K562 (cell line): ENCODE measurements around the gene HRAS. TPM values are rescaled to one million over a fixed set of nuclear protein-coding genes. Genes with fewer than 3 reads are reported as not detected.

Experiments used
- ATAC-seq: fragments of 200-7000 bp; cut with Tn5 transposase; 3 replicates; pipeline ENCODE4 v1.9.1; 2020; ENCODE audit warnings: moderate library complexity
- BruUV-seq: library from RNA; stranded (reverse); fragments of 400-500 nt; replicated peaks from 2 replicates; lab custom pipeline; 2021; lab: Mats Ljungman, UMichigan
- CTCF ChIA-PET: fragments of 300-600 bp; formaldehyde crosslinking; extraction: SDS; loops from one replicate; lab custom pipeline; 2021; ENCODE audit warnings: low intra/inter-chr PET ratio; lab: Yijun Ruan, JAX
- POLR2A ChIA-PET: fragments of 300-600, 350-650 bp; sonication (Branson Sonifier 250); formaldehyde crosslinking; extraction: SDS; loops from one replicate; lab custom pipeline; 2021; ENCODE audit warnings: antibody characterized with exemption, inconsistent platforms; lab: Yijun Ruan, JAX
- DNase-seq, 4 experiments: peaks; one replicate each; pipeline versions ENCODE4 v3.0.0 to v3.0.0-alpha.2; 2011 to 2018; ENCODE audit warnings: low spot score in 3 of 4, mixed read lengths in 3 of 4; ENCODE audit errors: extremely low read depth in 1 of 4
- FAIRE-seq: peaks from 2 replicates; lab custom pipeline; 2011; peaks lifted over from hg19 to GRCh38; lab: Jason Lieb, UNC
- H2AFZ ChIP-seq: 2 replicates; pipeline ENCODE4 v1.6.0; 2011; ENCODE audit warnings: low read depth, low read length, control low read depth, inconsistent platforms
- H3K27ac ChIP-seq: fragments of 200-600 bp; 3 replicates; pipeline ENCODE4 v1.8.0; 2011; ENCODE audit warnings: low read depth, mild to moderate bottlenecking, control low read depth, inconsistent platforms, low read length, moderate library complexity, mixed read lengths; ENCODE audit errors: extremely low read depth
- H3K27me3 ChIP-seq, 2 experiments: fragments of 300-600 bp in 1 of 2; 2 replicates in 1 of 2; 3 replicates in 1 of 2; pipeline versions ENCODE4 v1.6.0 to v1.8.0; 2011; ENCODE audit warnings: inconsistent platforms in 2 of 2, low read length in 2 of 2, mild to moderate bottlenecking in 1 of 2, mixed read lengths in 1 of 2, moderate library complexity in 1 of 2; ENCODE audit not compliant: control insufficient read depth in 2 of 2, insufficient read depth in 2 of 2
- H3K36me3 ChIP-seq: fragments of 300-600 bp; 3 replicates; pipeline ENCODE4 v1.8.0; 2011; ENCODE audit warnings: mild to moderate bottlenecking, low read length, inconsistent platforms; ENCODE audit not compliant: control insufficient read depth, insufficient read depth
- H3K4me1 ChIP-seq, 2 experiments: fragments of 200-600 bp in 1 of 2; replicated peaks in 1 of 2; 2 replicates in 1 of 2; 3 replicates in 1 of 2; pipeline versions ENCODE4 v1.5.1 to v1.8.0; 2011; ENCODE audit warnings: inconsistent platforms in 2 of 2, low read length in 2 of 2, mild to moderate bottlenecking in 1 of 2, mixed read lengths in 1 of 2, moderate library complexity in 1 of 2; ENCODE audit not compliant: control insufficient read depth in 2 of 2, insufficient read depth in 2 of 2
- H3K4me2 ChIP-seq: 2 replicates; pipeline ENCODE4 v1.6.1; 2011; ENCODE audit warnings: low read length, control low read depth, inconsistent platforms, mixed read lengths; ENCODE audit not compliant: insufficient read depth
- H3K4me3 ChIP-seq: fragments of 200-600 bp; sonication (generic), shearing (Covaris generic); 2 replicates; pipeline ENCODE4 v1.5.1; 2016; ENCODE audit warnings: control low read depth, inconsistent platforms
- H3K79me2 ChIP-seq: fragments of 200-600 bp; 3 replicates; pipeline ENCODE4 v1.8.0; 2011; ENCODE audit warnings: low read length, inconsistent platforms; ENCODE audit not compliant: control insufficient read depth, insufficient read depth
- H3K9ac ChIP-seq, 2 experiments: 2 replicates each; pipeline versions ENCODE4 v1.6.0 to v1.6.1; 2011; ENCODE audit warnings: low read depth in 2 of 2, low read length in 2 of 2, control low read depth in 1 of 2, inconsistent platforms in 1 of 2, mild to moderate bottlenecking in 1 of 2, mixed read lengths in 1 of 2; ENCODE audit not compliant: insufficient read depth in 1 of 2
- H3K9me1 ChIP-seq: one replicate; pipeline ENCODE4 v1.6.0; 2011; ENCODE audit warnings: inconsistent platforms, mild to moderate bottlenecking, low read length, moderate library complexity; ENCODE audit not compliant: control insufficient read depth, insufficient read depth
- H3K9me3 ChIP-seq: replicated peaks from 2 replicates; pipeline ENCODE4 v1.5.1; 2011; ENCODE audit warnings: low read depth, low read length, inconsistent platforms; ENCODE audit not compliant: control insufficient read depth, insufficient read depth
- H4K20me1 ChIP-seq: replicated peaks from 2 replicates; pipeline ENCODE4 v1.6.1; 2011; ENCODE audit warnings: low read length, inconsistent platforms, mixed read lengths; ENCODE audit not compliant: control insufficient read depth, insufficient read depth
- MGA ChIP-seq: fragments of 450-650 bp; IDR thresholded peaks from 2 replicates; pipeline ENCODE4 v1.6.1; 2016; ENCODE audit warnings: mild to moderate bottlenecking, moderate library complexity
- RFX1 ChIP-seq: fragments of 450-650 bp; IDR thresholded peaks from 2 replicates; pipeline ENCODE4 v1.6.1; 2016; ENCODE audit warnings: mild to moderate bottlenecking, moderate library complexity
- WGBS: fragments of 100-300 bp; shearing (Covaris generic); methylation state at CpG from one replicate; pipeline ENCODE4 v1.1.6; 2016; ENCODE audit warnings: low coverage, mixed read lengths; ENCODE audit not compliant: insufficient coverage; ENCODE audit errors: missing lambda C conversion rate; 5-methylcytosine and 5-hydroxymethylcytosine counted together
- in situ Hi-C: fragments of 300-500 bp; cut with MboI; formaldehyde crosslinking; loops from 4 replicates; pipeline ENCODE4 v1.15.0; 2018; ENCODE audit warnings: inconsistent platforms, mixed read lengths
- intact Hi-C: fragments of 100-400 bp; cut with micrococcal nuclease; formaldehyde crosslinking; loops from 2 replicates; pipeline ENCODE4 v1.14.2; 2022
- polyA plus RNA-seq, 8 experiments: library from polyadenylated mRNA; depleted of rRNA in 4 of 8; stranded (reverse) in 5 of 8; unstranded in 3 of 8; fragments of >200 nt; fragmentation: Nextera tagmentation in 2 of 8; fragmentation: Illumina TruSeq in 1 of 8; extraction: Ambion mirVana in 2 of 8; extraction: Trizol in 1 of 8; gene quantifications; 2 replicates each; pipeline versions ENCODE4 v1.2.1 to v1.2.3, GENCODE V29; 2011 to 2014; ENCODE audit warnings: inconsistent platforms in 1 of 8, missing spikeins in 1 of 8
- total RNA-seq, 7 experiments: library from RNA; depleted of rRNA in 6 of 7; stranded (reverse); fragments of >200 nt in 6 of 7; fragmentation: Illumina TruSeq in 2 of 7; extraction: Trizol in 2 of 7; gene quantifications; 2 replicates each; pipeline versions ENCODE4 v1.2.1 to v1.2.3, GENCODE V29; 2011 to 2021; ENCODE audit warnings: low replicate concordance in 1 of 7

HRAS gene
- total and polyA plus RNA-seq, 9 of the 15 experiments (the other 6 are each of a cell fraction or from before 2014, with no cell fraction given): 2.8 to 73.5 (median 29.6) TPM

GRCh38 chr11:538431-539051 is 3.2 kb upstream of the HRAS start:
- H2AFZ ChIP-seq: no peak overlapping the region
- intact Hi-C loops (no loop called here), in situ Hi-C loops (no loop called here)
- 82% methylated on average over 18 of the region's 20 CpGs for WGBS
- no peaks in the 10 kb centered on the region for H3K27me3 ChIP-seq
- no peak for TF ChIP-seq RFX1
- TF ChIP-seq MGA: 0 out of 2 replicates have a peak, but pooled peaks have one; percentile 25
- POLR2A ChIA-PET: interaction anchor here (0.7 to 0.8 kb wide), 2 partner anchors 16 to 280 kb away, joined by 3 read pairs; no protein-coding TSS in a partner anchor
- peaks cover 22 to 69% of the 10 kb centered on the region in 2 experiments for H3K4me1 ChIP-seq
- peaks cover 3% of the 10 kb centered on the region for H3K9me1 ChIP-seq
- BruUV-seq: no TSS peak
- peaks cover 9% of the 10 kb centered on the region; the same call in 1 of the 3 replicates for H3K36me3 ChIP-seq
- peaks cover 15% of the 10 kb centered on the region for H3K79me2 ChIP-seq
- H4K20me1 ChIP-seq: 0 out of 2 replicates have a peak, but pooled peaks cover 4% of the 10 kb centered on the region
- no peak overlapping the region for H3K9ac ChIP-seq
- no peak overlapping the region for H3K4me2 ChIP-seq
- no peak overlapping the region for H3K27ac ChIP-seq
- DNase-seq (no peak), ATAC-seq (no peak), FAIRE-seq (peak; percentile 44)
- no peak overlapping the region for H3K4me3 ChIP-seq
- no peaks in the 10 kb centered on the region for H3K9me3 ChIP-seq
- CTCF ChIA-PET: no interaction called here
